ENCODE data around the gene IRF6. TPM values are rescaled to one million over a fixed set of nuclear protein-coding genes. Genes with fewer than 3 reads are reported as not detected.

The IRF6 gene
- total RNA-seq, 1 donor from 2014 or later, result 0.42 TPM

GRCh38 chr1:209813902-209814301, 8.0 kb upstream of the IRF6 start:
- Mint-ChIP-seq H3K27me3 (peaks cover 11% of the 10 kb centered on the region), H3K9me3 (no peaks in the 10 kb centered on the region), H3K4me3 (no peak overlapping the region), H3K27ac (no peak overlapping the region), H3K4me1 (no peaks in the 10 kb centered on the region), H3K36me3 (ENCODE audit: low read depth) (no peaks in the 10 kb centered on the region)
- DNase-seq, result no peak
- TF ChIP-seq CTCF (IDR thresholded peaks at IDR 0.05), result no peak
- POLR2A ChIA-PET, result no interaction called here
- intact Hi-C loops (cut with micrococcal nuclease), result no loop called here
- no peak for ATAC-seq (ENCODE audit: low read depth)
- CTCF ChIA-PET, result interaction anchor here (3.9 kb wide), 1 partner anchor 10 kb away, joined by 17 read pairs; no protein-coding TSS in a partner anchor

- H3K27ac Mint-ChIP-seq, result no peak overlapping the region
- H3K4me3 Mint-ChIP-seq, result no peak overlapping the region
- ChIA-PET CTCF (interaction anchor here (1.1 kb wide), 1 partner anchor 12 kb away, joined by 5 read pairs; no protein-coding TSS in a partner anchor), POLR2A (no interaction called here)
- H3K36me3 Mint-ChIP-seq (ENCODE audit: low read depth), result peaks cover 1% of the 10 kb centered on the region
- ATAC-seq (ENCODE audit: low read depth), result no peak
- intact Hi-C loops (cut with micrococcal nuclease), result no loop called here
- TF ChIP-seq CTCF (IDR thresholded peaks at IDR 0.05), result no peak
- H3K4me1 Mint-ChIP-seq, result peaks cover 6% of the 10 kb centered on the region
- no peak for DNase-seq
- no peaks in the 10 kb centered on the region for H3K27me3 Mint-ChIP-seq
- H3K9me3 Mint-ChIP-seq, result no peaks in the 10 kb centered on the region
Observed at GRCh38 chr1:209810783-209811182, 4.8 kb upstream of the IRF6 start.

DNA sequence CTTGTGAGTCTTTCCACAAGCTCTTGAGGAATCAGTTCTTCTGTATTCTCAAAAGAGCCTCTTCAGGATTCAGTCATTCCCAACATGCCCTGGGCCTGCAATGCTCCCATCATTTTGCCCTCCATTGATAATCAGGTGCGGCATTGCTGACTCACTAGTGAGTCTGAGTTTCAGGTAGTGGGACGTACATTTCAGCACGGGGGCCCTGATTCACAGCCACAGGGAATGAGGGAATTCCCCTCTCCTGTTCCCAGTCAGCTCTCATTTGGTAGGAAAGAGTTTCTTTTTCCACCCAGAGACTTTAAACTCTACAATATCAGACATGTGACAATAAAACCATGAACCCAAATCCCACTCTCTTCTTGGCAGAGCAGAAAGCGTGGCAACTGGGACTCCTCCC, 3.7 kb upstream of the IRF6 start:
- DNase-seq (no peak), ATAC-seq (ENCODE audit: low read depth) (no peak)
- intact Hi-C loops (cut with micrococcal nuclease), result no loop called here
- H3K36me3 Mint-ChIP-seq (ENCODE audit: low read depth), result peaks cover 1% of the 10 kb centered on the region
- no peak for TF ChIP-seq CTCF (IDR thresholded peaks at IDR 0.05)
- no peak overlapping the region for H3K4me3 Mint-ChIP-seq
- H3K27ac Mint-ChIP-seq, result no peak overlapping the region
- ChIA-PET CTCF (no interaction called here), POLR2A (no interaction called here)
- H3K4me1 Mint-ChIP-seq, result peaks cover 7% of the 10 kb centered on the region
- no peaks in the 10 kb centered on the region for H3K9me3 Mint-ChIP-seq
- H3K27me3 Mint-ChIP-seq, result peaks cover 6% of the 10 kb centered on the region

- POLR2A ChIA-PET, result interaction anchor here (1.2 kb wide), 1 partner anchor 38 kb away, joined by 5 read pairs; no protein-coding TSS in a partner anchor
- Mint-ChIP-seq H3K9me3 (no peaks in the 10 kb centered on the region), H3K4me1 (peaks cover 7% of the 10 kb centered on the region), H3K27ac (no peak overlapping the region), H3K36me3 (ENCODE audit: low read depth) (peaks cover 1% of the 10 kb centered on the region), H3K4me3 (no peak overlapping the region), H3K27me3 (peaks cover 11% of the 10 kb centered on the region)
- ATAC-seq (ENCODE audit: low read depth), result no peak
- CTCF ChIA-PET, result interaction anchor here (1.9 kb wide), 1 partner anchor 15 kb away, joined by 11 read pairs; no protein-coding TSS in a partner anchor
- no peak for TF ChIP-seq CTCF (IDR thresholded peaks at IDR 0.05)
- intact Hi-C loops (cut with micrococcal nuclease), result no loop called here
- no peak for DNase-seq
Observed at GRCh38 chr1:209808059-209808581, 2.2 kb upstream of the IRF6 start.

DNA sequence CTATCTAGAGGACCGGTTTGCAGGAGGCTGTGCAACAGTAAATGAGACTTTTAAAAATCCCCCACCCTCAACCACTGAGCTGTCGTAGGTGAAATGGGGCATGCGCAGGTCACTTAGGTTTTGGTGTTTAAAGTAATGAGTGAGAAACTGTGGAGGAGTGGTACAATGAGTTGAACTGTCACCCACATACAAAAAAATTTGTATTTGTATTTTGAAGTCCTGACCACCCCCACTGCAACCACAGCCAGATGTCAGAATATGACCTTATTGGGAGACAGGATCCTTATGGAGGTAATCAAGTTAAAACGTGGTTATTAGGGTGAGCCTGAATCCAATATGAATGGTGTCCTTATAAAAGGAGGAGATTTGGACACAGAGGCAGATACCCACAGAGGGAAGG, 1.6 kb upstream of the IRF6 start:
- no peak overlapping the region for H3K27ac Mint-ChIP-seq
- peaks cover 13% of the 10 kb centered on the region for H3K27me3 Mint-ChIP-seq
- ChIA-PET CTCF (interaction anchor here (1.9 kb wide), 1 partner anchor 16 kb away, joined by 11 read pairs; no protein-coding TSS in a partner anchor), POLR2A (interaction anchor here (0.5 to 1.2 kb wide), 2 partner anchors 38 to 498 kb away, joined by 3 to 5 read pairs; no protein-coding TSS in a partner anchor)
- intact Hi-C loops (cut with micrococcal nuclease), result no loop called here
- no peak overlapping the region for H3K4me3 Mint-ChIP-seq
- TF ChIP-seq CTCF (IDR thresholded peaks at IDR 0.05), result no peak
- ATAC-seq (ENCODE audit: low read depth) (no peak), DNase-seq (no peak)
- H3K9me3 Mint-ChIP-seq, result no peaks in the 10 kb centered on the region
- peaks cover 1% of the 10 kb centered on the region for H3K36me3 Mint-ChIP-seq (ENCODE audit: low read depth)
- peaks cover 7% of the 10 kb centered on the region for H3K4me1 Mint-ChIP-seq
